Activated naive CD4-positive, alpha-beta T cell treated with anti-CD3 and anti-CD28 coated beads, Interleukin-2, amount 10 ng/mL, durations not matched to agents 7 days and 5 days (primary cell): ENCODE results near the gene PSD.

Source experiments
- CTCF ChIA-PET: fragments of 350-600 bp; sonication (Branson Sonifier 250); formaldehyde crosslinking; loops from one replicate; lab custom pipeline; 2021; ENCODE audit warnings: antibody characterized with exemption; lab: Charles Lee
- DNase-seq: peaks from one replicate; pipeline ENCODE4 v3.0.0-alpha.2; 2020
- H3K27ac Mint-ChIP-seq: one replicate; pipeline ENCODE4 v1.8.0; 2021; ENCODE audit warnings: mild to moderate bottlenecking, moderate library complexity, mixed read lengths
- H3K27me3 Mint-ChIP-seq: one replicate; pipeline ENCODE4 v1.8.0; 2021; ENCODE audit warnings: mild to moderate bottlenecking, mixed read lengths
- H3K36me3 Mint-ChIP-seq: one replicate; pipeline ENCODE4 v1.8.0; 2021; ENCODE audit warnings: mixed read lengths
- H3K4me1 Mint-ChIP-seq: one replicate; pipeline ENCODE4 v1.8.0; 2021; ENCODE audit warnings: mixed read lengths
- H3K4me3 Mint-ChIP-seq: one replicate; pipeline ENCODE4 v1.8.0; 2021; ENCODE audit warnings: mild to moderate bottlenecking, moderate library complexity, mixed read lengths
- H3K9me3 Mint-ChIP-seq: one replicate; pipeline ENCODE4 v1.8.0; 2021; ENCODE audit warnings: mixed read lengths

The PSD gene

DNA sequence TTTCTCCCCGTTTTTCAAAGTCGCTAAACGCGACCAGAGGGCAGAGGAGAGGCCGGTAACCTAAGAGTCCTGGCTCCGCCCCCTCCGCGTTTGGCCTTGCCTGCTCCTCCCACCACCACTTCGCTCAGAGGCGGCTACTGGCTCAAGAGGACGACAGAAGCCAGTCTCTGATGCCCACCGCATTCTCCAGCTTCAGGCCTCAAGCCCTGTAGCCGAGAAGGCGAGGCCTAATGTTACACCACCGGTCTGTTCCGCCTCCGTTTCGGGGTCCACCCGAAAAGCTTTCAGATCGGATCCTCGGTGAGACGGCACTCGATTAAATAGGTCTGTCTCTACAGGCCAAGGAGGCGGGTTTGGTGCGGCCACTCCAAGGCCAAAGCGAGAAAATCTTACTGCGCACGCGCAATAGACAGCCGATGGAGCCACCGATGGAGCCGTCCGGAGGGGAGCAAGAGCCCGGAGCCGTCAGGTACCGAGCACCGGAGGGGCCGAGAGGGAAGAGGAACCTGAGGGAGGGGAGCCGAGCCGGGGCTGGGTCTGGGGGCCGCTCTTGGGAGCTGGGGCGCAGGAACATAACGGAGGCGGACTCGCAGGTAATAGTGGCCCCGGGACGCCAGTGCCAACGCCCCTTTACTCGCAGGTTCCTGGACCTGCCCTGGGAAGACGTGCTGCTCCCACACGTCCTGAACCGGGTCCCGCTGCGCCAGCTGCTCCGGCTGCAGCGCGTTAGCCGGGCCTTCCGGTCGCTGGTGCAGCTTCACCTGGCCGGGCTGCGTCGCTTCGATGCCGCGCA is 2.3 kb upstream of the PSD start, which contains the start of gene FBXL15:
FBXL15 (plus strand) TSS at position 123 of the 793 bp plus-strand sequence; CDS start at position 417, 294 bp downstream.
- H3K27ac Mint-ChIP-seq, result peak within 1 kb of the TSS; percentile 96
- H3K4me1 Mint-ChIP-seq, result peaks cover 40% of the 10 kb centered on the region
- peaks cover 17% of the 10 kb centered on the region for H3K36me3 Mint-ChIP-seq
- no peaks in the 10 kb centered on the region for H3K9me3 Mint-ChIP-seq
- peaks cover 49% of the 10 kb centered on the region for H3K27me3 Mint-ChIP-seq
- CTCF ChIA-PET, result interaction anchor here (0.7 to 5.0 kb wide), 13 partner anchors 8 to 191 kb away, joined by 3 to 35 read pairs (median 7); partner anchors contain the start of genes C10orf95, CUEDC2 and NFKB2
- peak within 1 kb of the TSS; percentile 96 for H3K4me3 Mint-ChIP-seq
- DNase-seq, result peak; percentile 97

DNA sequence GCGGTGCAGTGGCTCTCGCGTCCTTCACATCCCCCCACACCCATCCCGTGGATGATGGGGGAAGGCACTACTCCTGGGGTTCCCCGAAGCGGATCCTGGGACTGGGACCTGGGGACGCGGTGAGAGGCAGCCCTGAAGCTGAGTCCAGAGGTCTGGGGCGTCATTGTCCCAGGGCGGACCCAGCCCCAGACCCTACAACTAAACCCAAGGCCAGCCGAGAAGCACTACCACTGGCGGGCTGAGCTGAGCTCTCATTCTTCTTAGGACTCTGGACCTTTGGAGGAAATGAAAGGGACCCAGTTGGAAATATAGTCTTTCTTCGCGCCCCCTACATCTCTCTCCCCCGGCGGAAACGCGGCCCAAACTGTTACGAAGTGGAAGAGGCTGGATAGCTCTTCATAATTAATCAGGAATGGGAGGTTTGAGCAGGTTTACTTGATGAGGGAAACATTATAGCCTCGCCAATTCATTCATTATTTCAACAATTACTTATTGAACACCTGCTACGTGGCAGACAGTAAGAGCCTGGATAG is 1.7 kb upstream of the PSD start:
- H3K4me1 Mint-ChIP-seq, result peaks cover 40% of the 10 kb centered on the region
- peak overlapping the region; percentile 96 for H3K4me3 Mint-ChIP-seq
- peak overlapping the region; percentile 96 for H3K27ac Mint-ChIP-seq
- H3K36me3 Mint-ChIP-seq, result peaks cover 16% of the 10 kb centered on the region
- no peaks in the 10 kb centered on the region for H3K9me3 Mint-ChIP-seq
- no peak for DNase-seq
- H3K27me3 Mint-ChIP-seq, result peaks cover 53% of the 10 kb centered on the region
- CTCF ChIA-PET, result interaction anchor here (0.7 to 5.0 kb wide), 7 partner anchors 11 to 190 kb away, joined by 3 to 33 read pairs (median 5); partner anchors contain the start of genes C10orf95 and NFKB2

DNA sequence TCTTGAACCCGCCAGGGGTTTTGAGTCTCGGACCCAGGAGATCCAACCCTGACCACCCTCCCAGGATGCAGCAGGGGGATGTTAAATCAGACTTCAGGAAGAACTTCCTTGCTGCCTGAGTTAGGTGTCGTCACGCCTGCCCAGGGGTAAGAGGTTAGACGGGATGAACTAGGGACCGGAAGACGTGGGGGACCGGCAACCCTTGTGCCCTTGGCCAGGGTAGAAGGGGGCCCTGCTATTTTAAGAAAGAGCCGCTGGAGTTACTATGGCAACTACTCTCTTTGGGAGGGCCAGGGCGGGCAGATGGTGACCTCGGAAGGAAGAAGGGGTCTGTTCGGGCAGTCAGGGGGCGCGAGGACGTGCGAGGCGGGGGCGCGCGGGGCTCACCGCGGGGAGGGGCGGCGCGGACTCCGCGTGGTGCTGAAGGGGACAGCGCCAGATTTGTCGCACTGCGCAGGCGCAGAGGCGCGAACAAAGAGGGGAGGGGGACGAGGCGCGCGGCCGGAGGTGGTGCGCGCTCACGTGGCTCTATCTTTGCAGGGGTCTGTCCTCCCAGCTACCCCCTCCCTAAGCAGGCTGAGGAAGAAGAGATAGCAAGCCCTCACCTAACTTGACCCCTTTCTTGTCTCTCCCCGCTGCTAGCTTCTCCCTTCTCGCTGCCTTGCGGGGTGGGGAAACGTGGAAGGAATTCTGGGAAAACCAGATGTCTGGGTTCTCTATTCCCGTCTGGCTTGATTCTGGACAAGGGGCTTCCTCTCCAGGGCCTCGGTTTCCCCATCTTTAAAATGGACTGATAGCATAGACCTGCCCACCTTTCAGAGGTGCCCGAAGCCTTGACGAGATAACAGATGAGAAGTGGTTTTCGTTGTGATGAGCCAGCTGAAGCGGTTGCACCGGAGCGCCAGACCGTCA is 940 bp upstream of the PSD start:
- peaks cover 40% of the 10 kb centered on the region for H3K4me1 Mint-ChIP-seq
- CTCF ChIA-PET, result interaction anchor here (0.6 to 5.0 kb wide), 6 partner anchors 12 to 189 kb away, joined by 3 to 33 read pairs (median 5); partner anchors contain the start of gene NFKB2
- H3K27ac Mint-ChIP-seq, result peak overlapping the region; percentile 37
- DNase-seq, result peak; percentile 83
- peaks cover 16% of the 10 kb centered on the region for H3K36me3 Mint-ChIP-seq
- no peaks in the 10 kb centered on the region for H3K9me3 Mint-ChIP-seq
- peak overlapping the region; percentile 96 for H3K4me3 Mint-ChIP-seq
- peaks cover 60% of the 10 kb centered on the region for H3K27me3 Mint-ChIP-seq

DNA sequence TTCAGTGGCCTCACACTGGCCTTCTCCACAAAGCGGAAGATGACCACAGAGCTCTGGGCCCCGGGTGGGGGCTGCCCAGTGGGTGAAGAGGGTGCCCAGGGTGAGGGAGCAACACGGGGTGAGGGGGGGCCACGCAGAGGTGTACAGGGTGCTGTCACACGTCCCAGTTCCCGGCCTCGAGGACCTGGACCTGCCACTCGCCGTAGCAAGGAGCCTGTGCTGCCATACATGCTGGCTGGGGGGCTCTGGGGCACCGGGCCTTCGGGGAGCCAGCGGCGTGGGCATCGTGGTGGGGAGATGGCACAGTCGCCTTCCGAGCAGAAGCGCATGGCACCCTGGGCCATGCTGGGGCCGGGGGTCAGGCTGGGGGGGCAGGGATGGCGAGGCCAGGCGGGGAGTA is 1.9 kb downstream of the PSD start:
- no peak overlapping the region for H3K27ac Mint-ChIP-seq

DNA sequence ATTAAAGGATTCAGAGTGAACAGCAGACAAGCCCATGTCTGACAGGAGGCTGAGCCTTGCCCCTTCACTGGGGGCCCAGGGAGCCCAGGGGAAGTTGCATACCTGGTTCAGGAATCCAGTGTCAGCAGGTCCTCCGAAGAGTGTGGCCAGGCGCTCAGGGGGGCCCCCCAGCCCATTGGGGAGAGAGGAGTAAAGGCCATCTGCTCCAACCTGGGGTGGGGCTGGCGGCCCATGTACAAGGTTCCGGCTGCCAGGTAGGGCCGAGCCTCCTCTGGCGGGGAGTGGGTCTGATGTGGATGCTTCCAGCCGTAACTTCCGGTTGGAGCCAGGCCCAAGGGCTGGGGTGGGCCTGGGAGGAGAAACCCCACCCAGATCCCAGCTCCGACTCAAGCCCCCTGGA is 2.3 kb downstream of the PSD start:
- Mint-ChIP-seq H3K4me3 (no peak overlapping the region), H3K36me3 (peaks cover 1% of the 10 kb centered on the region), H3K27me3 (peaks cover 92% of the 10 kb centered on the region), H3K4me1 (peaks cover 37% of the 10 kb centered on the region), H3K9me3 (no peaks in the 10 kb centered on the region), H3K27ac (no peak overlapping the region)
- CTCF ChIA-PET, result interaction anchor here (1.0 to 1.6 kb wide), 2 partner anchors 17 to 167 kb away, joined by 3 to 5 read pairs; no protein-coding TSS in a partner anchor
- DNase-seq, result no peak

More for the DNA sequence above, 1.9 kb downstream of the PSD start:
- CTCF ChIA-PET, result interaction anchor here (1.6 kb wide), 1 partner anchor 17 kb away, joined by 5 read pairs; no protein-coding TSS in a partner anchor
- peaks cover 1% of the 10 kb centered on the region for H3K36me3 Mint-ChIP-seq
- H3K9me3 Mint-ChIP-seq, result no peaks in the 10 kb centered on the region
- peaks cover 88% of the 10 kb centered on the region for H3K27me3 Mint-ChIP-seq
- no peak overlapping the region for H3K4me3 Mint-ChIP-seq
- H3K4me1 Mint-ChIP-seq, result peaks cover 33% of the 10 kb centered on the region
- no peak for DNase-seq

DNA sequence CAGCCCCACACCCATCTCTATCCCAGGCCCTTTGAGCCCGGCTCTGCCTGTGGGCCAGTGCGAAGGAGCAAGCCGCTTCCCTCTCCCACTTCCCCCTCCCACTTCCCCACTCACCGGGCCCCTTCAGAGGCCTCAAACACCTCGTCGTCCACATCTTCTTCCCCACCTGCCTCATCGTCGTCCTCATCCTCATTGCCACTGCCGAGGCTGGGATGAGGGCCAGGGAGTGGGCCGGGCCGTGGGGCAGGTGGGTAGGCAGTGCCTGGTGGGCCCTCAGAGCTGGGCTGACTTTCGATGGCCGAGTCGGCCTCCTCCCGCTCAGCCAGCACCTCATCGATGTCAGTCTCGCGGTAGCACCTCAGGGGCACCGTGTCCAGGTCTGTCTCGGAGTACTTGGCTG is 3.8 kb downstream of the PSD start:
- peaks cover 96% of the 10 kb centered on the region for H3K27me3 Mint-ChIP-seq
- no peak overlapping the region for H3K27ac Mint-ChIP-seq
- no peak for DNase-seq
- H3K4me3 Mint-ChIP-seq, result no peak overlapping the region
- CTCF ChIA-PET, result interaction anchor here (1.0 to 1.6 kb wide), 2 partner anchors 15 to 16 kb away, joined by 4 to 5 read pairs; no protein-coding TSS in a partner anchor
- H3K4me1 Mint-ChIP-seq, result peaks cover 36% of the 10 kb centered on the region
- no peaks in the 10 kb centered on the region for H3K36me3 Mint-ChIP-seq
- no peaks in the 10 kb centered on the region for H3K9me3 Mint-ChIP-seq

DNA sequence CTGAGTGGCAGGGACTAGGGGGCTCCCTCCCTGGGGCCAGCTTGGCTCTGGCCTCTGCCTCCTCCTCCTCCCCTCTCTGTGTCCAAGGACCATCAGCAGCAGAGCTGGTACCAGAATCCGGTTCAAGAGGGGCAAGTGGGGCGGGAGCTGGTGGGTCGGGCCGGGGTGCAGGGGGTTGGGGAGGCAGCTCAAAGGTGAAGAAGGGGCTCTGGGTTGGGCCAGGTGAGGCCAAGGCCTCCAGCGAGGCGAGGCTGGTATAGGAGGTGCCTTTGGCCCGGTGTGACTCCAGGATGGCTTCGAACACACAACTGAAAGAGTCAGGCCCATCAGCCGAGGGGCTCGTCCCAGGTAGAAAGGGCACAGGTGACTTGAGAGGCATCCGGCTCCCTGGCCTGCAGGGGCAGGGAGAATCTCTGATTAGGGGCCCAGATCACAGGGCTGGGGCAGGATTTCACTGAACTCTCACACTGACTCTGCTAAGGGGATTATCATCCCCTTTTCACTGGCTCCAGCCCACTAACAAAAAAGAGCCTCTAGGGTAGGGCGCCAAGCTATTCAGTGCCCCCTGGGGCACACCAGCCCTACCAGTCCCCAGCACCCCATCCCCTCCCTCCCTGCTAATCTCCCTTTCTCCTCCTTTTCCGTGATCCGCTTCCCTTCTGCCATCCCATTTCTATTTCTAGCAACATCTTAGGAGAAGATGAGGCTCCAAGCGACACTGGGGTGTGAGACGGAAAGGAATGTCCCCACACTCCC is 4.6 kb downstream of the PSD start:
- H3K4me1 Mint-ChIP-seq, result peaks cover 33% of the 10 kb centered on the region
- H3K4me3 Mint-ChIP-seq, result no peak overlapping the region
- DNase-seq, result no peak
- no peak overlapping the region for H3K27ac Mint-ChIP-seq
- H3K36me3 Mint-ChIP-seq, result no peaks in the 10 kb centered on the region
- CTCF ChIA-PET, result interaction anchor here (0.9 to 3.0 kb wide), 7 partner anchors 8 to 184 kb away, joined by 3 to 11 read pairs (median 5); no protein-coding TSS in a partner anchor
- no peaks in the 10 kb centered on the region for H3K9me3 Mint-ChIP-seq
- peaks cover 95% of the 10 kb centered on the region for H3K27me3 Mint-ChIP-seq

DNA sequence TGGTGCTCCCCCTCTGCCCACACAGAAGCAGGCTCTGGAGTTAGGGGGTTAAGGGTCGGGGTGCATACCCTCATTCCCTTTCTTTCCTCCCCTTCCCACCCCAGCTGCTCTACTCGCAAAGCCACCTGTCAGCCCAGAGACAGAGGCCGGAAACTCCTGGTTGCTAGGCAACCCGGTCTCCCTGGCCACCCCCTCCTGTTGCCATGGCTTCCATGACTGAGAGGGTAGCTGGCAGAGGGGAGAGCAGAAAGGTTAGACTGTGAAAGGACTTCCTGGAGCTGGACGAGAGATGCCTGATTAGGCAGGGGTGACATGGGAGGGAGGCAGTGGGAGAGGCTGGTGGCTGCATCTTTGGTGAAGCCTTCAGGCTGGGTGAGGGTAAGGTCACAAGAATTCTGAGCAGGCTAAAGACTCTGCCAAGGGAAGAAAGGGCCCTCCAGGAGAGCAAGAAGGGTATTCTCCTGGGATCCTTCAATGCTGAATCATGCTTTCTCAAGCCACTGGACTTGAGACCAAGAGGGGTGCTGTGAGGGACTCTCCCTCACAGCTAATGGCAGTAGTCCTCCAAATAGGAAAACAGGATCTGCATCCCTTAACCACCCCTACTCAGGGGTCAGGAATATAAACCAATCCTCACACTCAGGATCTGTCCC is 5.4 kb downstream of the PSD start:
- no peak overlapping the region for H3K27ac Mint-ChIP-seq
- no peaks in the 10 kb centered on the region for H3K36me3 Mint-ChIP-seq
- no peak overlapping the region for H3K4me3 Mint-ChIP-seq
- peaks cover 94% of the 10 kb centered on the region for H3K27me3 Mint-ChIP-seq
- peaks cover 34% of the 10 kb centered on the region for H3K4me1 Mint-ChIP-seq
- DNase-seq, result peak; percentile 68
- no peaks in the 10 kb centered on the region for H3K9me3 Mint-ChIP-seq
- CTCF ChIA-PET, result interaction anchor here (0.5 to 3.0 kb wide), 8 partner anchors 9 to 483 kb away, joined by 3 to 11 read pairs (median 4); no protein-coding TSS in a partner anchor

DNA sequence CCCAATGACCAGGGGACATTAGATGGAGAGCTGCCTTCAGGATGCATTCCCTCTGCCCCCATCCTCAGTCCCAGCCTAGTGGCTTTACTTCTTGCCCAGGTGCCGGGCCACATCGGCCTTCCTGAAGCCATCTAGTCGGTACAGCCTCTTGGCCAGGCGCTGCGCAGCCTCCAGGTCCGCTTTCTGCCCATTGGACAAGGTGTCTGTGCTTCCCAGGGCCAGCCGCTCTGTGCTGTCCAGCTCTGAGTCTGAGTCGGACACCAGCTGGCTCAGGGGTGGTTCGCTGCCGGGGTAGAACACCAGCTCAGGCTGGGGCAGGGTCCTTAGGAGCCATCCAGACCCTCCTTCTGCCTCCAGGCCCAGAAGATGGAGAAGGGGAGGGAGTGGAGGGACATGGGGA is 6.3 kb downstream of the PSD start:
- Mint-ChIP-seq H3K36me3 (no peaks in the 10 kb centered on the region), H3K9me3 (no peaks in the 10 kb centered on the region), H3K27ac (no peak overlapping the region), H3K27me3 (peaks cover 93% of the 10 kb centered on the region), H3K4me3 (no peak overlapping the region), H3K4me1 (peaks cover 36% of the 10 kb centered on the region)
- no peak for DNase-seq
- CTCF ChIA-PET, result interaction anchor here (0.7 to 3.0 kb wide), 5 partner anchors 11 to 182 kb away, joined by 3 to 11 read pairs (median 7); no protein-coding TSS in a partner anchor

DNA sequence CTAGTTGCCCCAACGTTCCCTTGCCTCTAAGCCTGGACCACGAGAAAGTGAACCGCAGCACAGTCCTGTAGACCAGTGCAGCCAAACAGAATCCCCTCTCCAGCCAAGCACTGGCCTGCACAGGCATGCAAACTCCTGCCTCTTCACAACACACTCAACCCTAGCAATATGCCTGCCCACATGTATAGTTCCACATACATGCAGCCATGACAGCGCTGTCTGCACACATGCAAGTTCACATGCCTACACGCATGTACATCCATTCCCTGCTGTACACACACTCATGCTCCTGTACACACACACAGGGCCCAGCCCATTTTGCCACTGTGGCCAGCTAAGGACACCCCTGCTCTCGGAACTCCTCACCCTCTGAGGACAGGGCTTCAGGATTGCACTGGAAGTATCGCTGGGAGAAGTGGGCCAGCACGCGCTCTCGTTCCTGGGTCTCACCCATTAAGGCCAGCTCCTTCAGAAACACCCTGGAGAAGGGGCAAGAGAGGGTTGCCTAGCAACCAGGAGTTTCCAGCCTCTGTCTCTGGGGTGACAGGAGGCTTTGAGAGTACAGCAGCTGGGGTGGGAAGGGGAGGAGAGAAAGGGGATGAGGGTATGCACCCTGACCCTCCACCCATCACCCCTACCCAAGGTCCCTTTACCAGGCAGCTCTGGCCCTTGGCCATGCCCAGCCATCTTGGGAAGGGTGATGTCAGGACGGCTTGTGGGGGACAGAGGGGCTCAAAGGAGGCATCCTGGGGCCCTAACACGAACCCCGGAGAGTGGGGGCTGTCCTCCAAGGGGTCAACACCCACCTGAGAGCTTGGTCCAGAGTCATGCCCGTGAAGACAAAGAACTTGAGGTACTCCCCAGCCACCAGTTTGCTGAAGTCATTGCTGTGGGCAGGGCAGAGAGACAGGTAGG is 7.0 kb downstream of the PSD start:
- Mint-ChIP-seq H3K36me3 (no peaks in the 10 kb centered on the region), H3K9me3 (no peaks in the 10 kb centered on the region), H3K4me1 (peaks cover 36% of the 10 kb centered on the region), H3K27me3 (peaks cover 91% of the 10 kb centered on the region), H3K4me3 (peak overlapping the region; percentile 59), H3K27ac (no peak overlapping the region)
- CTCF ChIA-PET, result interaction anchor here (0.7 to 3.0 kb wide), 5 partner anchors 11 to 181 kb away, joined by 3 to 11 read pairs (median 7); no protein-coding TSS in a partner anchor
- no peak for DNase-seq

DNA sequence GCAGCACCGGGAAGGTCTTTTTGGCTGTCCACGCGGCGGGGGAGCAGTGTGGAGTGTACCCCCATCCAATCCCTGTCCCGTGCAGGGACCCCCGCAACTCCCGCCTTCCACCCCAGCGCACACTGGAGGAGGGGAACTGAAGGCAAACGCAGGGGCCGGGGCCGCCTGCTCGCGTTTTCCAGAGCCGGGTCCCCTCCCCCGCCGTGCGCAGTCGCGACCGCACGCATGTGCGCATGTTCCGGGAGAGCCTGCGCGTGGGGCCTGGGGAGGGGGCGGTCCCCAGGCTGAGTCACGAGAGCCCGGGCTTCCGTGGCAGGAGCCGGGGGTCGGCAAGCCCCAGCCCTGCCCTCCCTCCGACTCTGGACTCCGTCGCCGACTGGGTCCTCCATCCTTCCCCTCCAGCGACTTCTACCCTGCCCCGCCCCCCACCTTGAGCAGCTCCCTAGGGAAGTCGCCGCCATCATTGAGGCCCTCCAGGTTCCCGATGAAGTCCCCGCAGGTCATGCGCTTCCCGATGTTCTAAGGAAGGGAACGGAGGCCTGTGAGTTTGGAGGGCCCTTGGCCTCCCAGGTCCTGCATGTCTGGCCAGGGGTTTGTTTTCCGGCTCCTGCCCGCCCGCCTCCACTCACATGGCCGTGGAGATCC is 8.0 kb downstream of the PSD start:
- peak; percentile 69 for DNase-seq
- no peaks in the 10 kb centered on the region for H3K9me3 Mint-ChIP-seq
- H3K27me3 Mint-ChIP-seq, result peaks cover 81% of the 10 kb centered on the region
- H3K4me1 Mint-ChIP-seq, result peaks cover 38% of the 10 kb centered on the region
- CTCF ChIA-PET, result interaction anchor here (1.4 to 2.3 kb wide), 4 partner anchors 11 to 180 kb away, joined by 5 to 14 read pairs (median 8); no protein-coding TSS in a partner anchor
- H3K36me3 Mint-ChIP-seq, result no peaks in the 10 kb centered on the region
- no peak overlapping the region for H3K27ac Mint-ChIP-seq
- H3K4me3 Mint-ChIP-seq, result peak overlapping the region; percentile 59
